Esophagus squamous epithelium (tissue), 5 donors: ENCODE results near the gene GPC5. TPM values are rescaled to one million over a fixed set of nuclear protein-coding genes. Genes with fewer than 3 reads are reported as not detected.

Experiments used
- DNase-seq: peaks from one replicate; lab custom pipeline; 2025; lab: John Stamatoyannopoulos, UW
- H3K27ac ChIP-seq, 4 donors: fragments of 200-600 bp; sonication (generic); one replicate each; pipeline ENCODE4 v1.5.1; 2016 to 2019; ENCODE audit warnings: mild to moderate bottlenecking in 1 of 4
- H3K27me3 ChIP-seq, 4 donors: fragments of 200-600 bp; sonication (generic); 1 replicate in 3 of 4; 2 replicates in 1 of 4; pipeline versions ENCODE4 v1.5.1 to v1.6.0; 2017 to 2021; ENCODE audit warnings: antibody characterized with exemption in 1 of 4
- H3K36me3 ChIP-seq, 3 donors: fragments of 200-600 bp; sonication (generic); one replicate each; pipeline ENCODE4 v1.5.1; 2016 to 2019
- H3K4me1 ChIP-seq, 3 donors: fragments of 200-600 bp; sonication (generic); one replicate each; pipeline ENCODE4 v1.5.1; 2017 to 2019
- H3K4me3 ChIP-seq, 4 donors: fragments of 200-600 bp; sonication (generic); 1 replicate in 3 of 4; 2 replicates in 1 of 4; pipeline ENCODE4 v1.5.1; 2016 to 2019; ENCODE audit warnings: mild to moderate bottlenecking in 2 of 4, moderate library complexity in 1 of 4
- H3K9me3 ChIP-seq, 3 donors: fragments of 200-600 bp; sonication (generic); one replicate each; pipeline ENCODE4 v1.5.1; 2016 to 2019
- POLR2A ChIP-seq, 4 donors: fragments of 450-650 bp; IDR thresholded peaks; one replicate each; pipeline ENCODE4 v1.6.1; 2017; ENCODE audit warnings: antibody characterized with exemption in 4 of 4, mild to moderate bottlenecking in 4 of 4, moderate library complexity in 3 of 4
- WGBS, 2 donors: methylation state at CpG; one replicate each; pipeline ENCODE4 v1.1.5; 2018; 5-methylcytosine and 5-hydroxymethylcytosine counted together
- intact Hi-C: fragments of 100-400 bp; cut with DNase I; formaldehyde crosslinking; loops from one replicate; pipeline ENCODE4 v1.15.0; 2022
- total RNA-seq, 4 donors: library from RNA; depleted of rRNA; stranded (reverse); fragments of >200 nt; gene quantifications; one replicate each; pipeline ENCODE4 v1.1.0, GENCODE V29; 2016
- TF ChIP-seq, protein P1 (sequence below), 6 experiments: fragments of 450-650 bp in 4 of 6; fragments of 200-600 bp in 2 of 6; sonication (generic) in 2 of 6; IDR thresholded peaks; one replicate each; pipeline ENCODE4 v1.5.1; 2016 to 2019; ENCODE audit warnings: antibody characterized with exemption in 6 of 6, mild to moderate bottlenecking in 4 of 6, moderate library complexity in 4 of 6
- donor health status: DM: yes; HTN: yes; CAD: no.

Gene GPC5
- total RNA-seq, 4 donors from 2014 or later: not detected

DNA sequence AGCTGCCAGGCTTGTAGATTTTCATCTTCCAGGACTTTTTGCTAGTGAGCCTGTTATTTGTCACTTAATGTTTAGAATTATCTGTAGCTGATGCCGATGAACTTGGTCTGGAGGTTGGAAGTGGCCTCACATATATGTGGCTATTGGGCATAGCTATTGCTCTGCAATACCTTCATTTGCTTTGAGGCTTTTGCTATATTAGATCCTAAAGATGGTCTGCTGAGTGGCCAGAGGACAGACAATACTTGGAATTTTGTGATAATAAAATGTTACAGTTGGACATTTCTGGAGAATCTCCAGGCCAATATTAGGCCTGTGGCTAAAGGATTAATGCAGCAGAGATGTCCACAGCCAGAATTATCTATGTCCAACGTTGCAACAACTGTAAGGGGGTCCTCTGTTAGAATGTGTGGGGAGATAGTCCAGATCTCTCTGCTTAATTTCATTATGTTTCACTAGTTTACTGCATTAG, 222.3 kb downstream of the GPC5 start:
- Histone ChIP-seq H3K9me3 (no peaks in the 10 kb centered on the region), H3K36me3 (no peaks in the 10 kb centered on the region), H3K4me3 (no peak overlapping the region), H3K4me1 (no peaks in the 10 kb centered on the region), H3K27me3 (no peaks in the 10 kb centered on the region), H3K27ac (no peak overlapping the region)
- intact Hi-C loops: no loop called here
- WGBS, 2 donors: 45 to 61% methylated on average over 2 of the region's 2 CpGs
- TF ChIP-seq, protein P1, sequence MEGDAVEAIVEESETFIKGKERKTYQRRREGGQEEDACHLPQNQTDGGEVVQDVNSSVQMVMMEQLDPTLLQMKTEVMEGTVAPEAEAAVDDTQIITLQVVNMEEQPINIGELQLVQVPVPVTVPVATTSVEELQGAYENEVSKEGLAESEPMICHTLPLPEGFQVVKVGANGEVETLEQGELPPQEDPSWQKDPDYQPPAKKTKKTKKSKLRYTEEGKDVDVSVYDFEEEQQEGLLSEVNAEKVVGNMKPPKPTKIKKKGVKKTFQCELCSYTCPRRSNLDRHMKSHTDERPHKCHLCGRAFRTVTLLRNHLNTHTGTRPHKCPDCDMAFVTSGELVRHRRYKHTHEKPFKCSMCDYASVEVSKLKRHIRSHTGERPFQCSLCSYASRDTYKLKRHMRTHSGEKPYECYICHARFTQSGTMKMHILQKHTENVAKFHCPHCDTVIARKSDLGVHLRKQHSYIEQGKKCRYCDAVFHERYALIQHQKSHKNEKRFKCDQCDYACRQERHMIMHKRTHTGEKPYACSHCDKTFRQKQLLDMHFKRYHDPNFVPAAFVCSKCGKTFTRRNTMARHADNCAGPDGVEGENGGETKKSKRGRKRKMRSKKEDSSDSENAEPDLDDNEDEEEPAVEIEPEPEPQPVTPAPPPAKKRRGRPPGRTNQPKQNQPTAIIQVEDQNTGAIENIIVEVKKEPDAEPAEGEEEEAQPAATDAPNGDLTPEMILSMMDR (IDR thresholded peaks at IDR 0.05): no peak
- no peak for TF ChIP-seq POLR2A (IDR thresholded peaks at IDR 0.05)
- DNase-seq: no peak

DNA sequence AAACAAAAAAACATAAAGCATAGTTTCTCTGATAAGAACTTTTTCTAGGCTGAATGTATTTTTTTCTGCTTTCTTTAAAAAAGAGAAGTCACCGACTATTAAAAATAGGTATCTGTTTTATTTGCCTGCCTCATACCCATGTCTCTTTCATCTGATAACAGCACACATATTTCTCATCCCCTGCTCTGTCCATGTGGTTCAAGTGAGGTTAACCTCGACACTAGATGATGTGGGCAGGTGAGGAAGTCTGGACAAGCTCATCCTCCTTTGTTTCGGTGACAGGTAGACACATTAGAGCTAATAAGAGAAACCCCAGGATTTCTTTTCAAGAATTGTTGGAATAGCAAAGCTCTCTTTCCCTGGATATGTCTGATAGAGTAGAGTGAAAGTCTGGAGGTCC, 222.7 kb downstream of the GPC5 start:
- 53 to 69% methylated on average over 3 of the region's 3 CpGs for WGBS, 2 donors
- Histone ChIP-seq H3K36me3 (no peaks in the 10 kb centered on the region), H3K27me3 (no peaks in the 10 kb centered on the region), H3K4me1 (no peaks in the 10 kb centered on the region), H3K9me3 (no peaks in the 10 kb centered on the region), H3K4me3 (no peak overlapping the region), H3K27ac (no peak overlapping the region)
- intact Hi-C loops: no loop called here
- TF ChIP-seq, protein P1 (IDR thresholded peaks at IDR 0.05): no peak
- no peak for TF ChIP-seq POLR2A (IDR thresholded peaks at IDR 0.05)
- no peak for DNase-seq

DNA sequence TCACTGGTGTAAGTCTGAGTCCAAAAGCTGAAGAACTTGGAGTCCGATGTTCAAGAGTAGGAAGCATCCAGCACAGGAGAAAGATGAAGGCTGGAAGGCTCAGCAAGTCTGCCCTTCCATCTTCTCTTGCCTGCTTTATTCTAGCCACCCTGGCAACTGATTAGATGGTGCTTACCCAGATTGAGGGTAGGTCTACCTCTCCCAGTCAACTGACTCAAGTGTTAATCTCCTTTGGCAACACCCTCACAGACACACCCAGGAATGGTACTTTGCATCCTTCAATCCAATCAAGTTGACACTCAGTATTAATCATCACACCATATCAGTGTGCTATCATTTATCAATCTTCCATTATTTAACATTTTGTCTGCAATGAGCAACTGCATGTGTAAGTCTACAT, 223.5 kb downstream of the GPC5 start:
- no peaks in the 10 kb centered on the region for H3K9me3 ChIP-seq
- no peak for DNase-seq
- no peaks in the 10 kb centered on the region for H3K27me3 ChIP-seq
- WGBS, 2 donors: 57 to 67% methylated on average over 1 of the region's 1 CpG
- no peaks in the 10 kb centered on the region for H3K4me1 ChIP-seq
- TF ChIP-seq, protein P1 (IDR thresholded peaks at IDR 0.05): no peak
- no peak for TF ChIP-seq POLR2A (IDR thresholded peaks at IDR 0.05)
- H3K4me3 ChIP-seq: no peak overlapping the region
- intact Hi-C loops: no loop called here
- no peak overlapping the region for H3K27ac ChIP-seq
- H3K36me3 ChIP-seq: no peaks in the 10 kb centered on the region

DNA sequence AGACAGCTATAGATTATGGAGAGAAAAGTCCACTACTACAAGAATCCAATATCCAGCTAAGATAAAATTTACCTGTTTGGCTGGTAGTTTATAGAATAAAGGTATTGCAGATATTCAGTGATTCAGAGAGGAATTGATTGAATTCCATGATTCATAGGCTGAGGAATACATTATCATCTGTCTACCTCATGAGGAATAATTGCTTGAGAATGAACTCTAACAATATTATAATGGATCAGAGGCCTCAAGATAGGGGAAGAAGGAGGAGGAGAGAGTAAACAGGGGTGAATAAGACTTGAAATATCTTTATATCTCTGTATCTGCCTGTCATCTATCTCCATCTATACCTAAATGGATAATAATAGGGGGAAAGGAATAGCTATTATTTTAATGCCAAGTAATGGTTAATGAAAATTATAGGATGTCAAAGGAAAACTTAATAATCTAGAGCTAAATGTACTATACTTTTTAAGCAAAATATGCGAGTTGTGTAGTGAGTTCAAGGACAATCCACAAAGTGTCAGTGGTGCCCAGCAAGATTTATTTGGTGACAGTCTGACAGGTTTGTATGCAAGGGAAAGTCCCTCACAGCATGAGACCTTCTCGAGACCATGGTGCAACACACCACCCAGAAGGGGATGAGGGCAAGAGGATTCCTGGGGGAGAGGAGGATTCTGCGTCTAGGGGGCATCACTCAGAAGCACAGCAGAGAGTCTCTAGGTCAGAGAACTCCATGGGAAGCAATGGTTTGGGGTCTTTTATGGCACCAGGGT, 224.5 kb downstream of the GPC5 start:
- 45 to 48% methylated on average over 2 to 3 of the region's 3 CpGs for WGBS, 2 donors
- no peak for TF ChIP-seq POLR2A (IDR thresholded peaks at IDR 0.05)
- TF ChIP-seq, protein P1 (IDR thresholded peaks at IDR 0.05): no peak
- no peaks in the 10 kb centered on the region for H3K9me3 ChIP-seq

DNA sequence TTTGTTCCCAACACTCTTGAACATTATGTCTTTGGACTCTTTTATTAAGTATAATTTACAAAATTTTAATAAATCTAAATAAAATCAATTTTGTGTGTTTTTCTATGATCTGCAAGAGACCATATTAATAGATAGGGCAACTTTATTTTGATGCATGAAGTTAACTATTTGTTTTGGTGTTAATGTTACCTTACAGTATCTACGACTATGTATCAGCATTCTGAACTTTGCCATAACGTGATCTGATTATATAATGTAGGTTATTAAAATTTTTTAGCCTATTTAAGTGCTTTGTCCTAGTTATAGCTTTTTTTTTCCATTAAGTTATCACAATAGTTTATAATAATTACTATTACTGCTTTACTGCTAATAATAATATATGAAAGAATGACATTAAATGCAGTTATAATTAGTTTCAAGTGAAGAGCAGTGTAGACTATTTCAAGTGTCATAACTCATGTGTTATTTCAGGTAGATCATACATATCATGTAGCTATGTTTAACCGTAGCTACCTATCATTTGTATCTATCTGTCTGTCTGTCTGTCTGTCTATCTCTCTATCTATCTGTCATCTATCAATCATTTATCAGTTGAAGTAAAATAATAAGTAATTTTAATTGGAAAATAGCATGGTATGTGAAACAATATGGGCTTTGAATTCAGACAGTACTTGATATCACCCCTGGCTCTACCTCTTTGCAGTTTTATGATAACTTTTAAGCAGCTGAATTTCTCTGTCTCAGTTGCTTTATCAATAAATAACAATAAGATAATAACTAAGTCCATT, 229.7 kb downstream of the GPC5 start:
- 68 to 69% methylated on average over 3 of the region's 3 CpGs for WGBS, 2 donors
- intact Hi-C loops: no loop called here
- Histone ChIP-seq H3K36me3 (no peaks in the 10 kb centered on the region), H3K4me3 (no peak overlapping the region), H3K27ac (no peak overlapping the region), H3K4me1 (no peaks in the 10 kb centered on the region), H3K27me3 (no peaks in the 10 kb centered on the region), H3K9me3 (no peaks in the 10 kb centered on the region)
- DNase-seq: no peak
- TF ChIP-seq, protein P1 (IDR thresholded peaks at IDR 0.05): no peak
- TF ChIP-seq POLR2A (IDR thresholded peaks at IDR 0.05): no peak

More for the DNA sequence above, 224.5 kb downstream of the GPC5 start:
- Histone ChIP-seq H3K27me3 (no peaks in the 10 kb centered on the region), H3K4me1 (no peaks in the 10 kb centered on the region), H3K36me3 (no peaks in the 10 kb centered on the region), H3K4me3 (no peak overlapping the region), H3K27ac (no peak overlapping the region)
- no peak for DNase-seq
- intact Hi-C loops: no loop called here
